Activated naive CD4-positive, alpha-beta T cell treated with anti-CD3 and anti-CD28 coated beads for 36 hours (primary cell): ENCODE results near the gene WNK2. TPM values are rescaled to one million over a fixed set of nuclear protein-coding genes. Genes with fewer than 3 reads are reported as not detected.

Experiments used
- CTCF ChIA-PET: fragments of 350-600 bp; sonication (Branson Sonifier 250); formaldehyde crosslinking; loops from one replicate; lab custom pipeline; 2021; ENCODE audit warnings: antibody characterized with exemption; lab: Charles Lee
- DNase-seq: peaks from one replicate; pipeline ENCODE4 v3.0.0-alpha.2; 2020
- H3K27ac Mint-ChIP-seq: one replicate; pipeline ENCODE4 v1.8.0; 2021; ENCODE audit warnings: mild to moderate bottlenecking, mixed read lengths
- H3K27me3 Mint-ChIP-seq: one replicate; pipeline ENCODE4 v1.8.0; 2021; ENCODE audit warnings: low read depth, mixed read lengths
- H3K36me3 Mint-ChIP-seq: one replicate; pipeline ENCODE4 v1.8.0; 2021; ENCODE audit warnings: low read depth, mixed read lengths
- H3K4me1 Mint-ChIP-seq: one replicate; pipeline ENCODE4 v1.8.0; 2021; ENCODE audit warnings: low read depth, mixed read lengths
- H3K4me3 Mint-ChIP-seq: one replicate; pipeline ENCODE4 v1.8.0; 2021; ENCODE audit warnings: mild to moderate bottlenecking, moderate library complexity, mixed read lengths
- H3K9me3 Mint-ChIP-seq: one replicate; pipeline ENCODE4 v1.8.0; 2021; ENCODE audit warnings: mixed read lengths
- intact Hi-C: fragments of 100-400 bp; cut with micrococcal nuclease; formaldehyde crosslinking; loops from one replicate; pipeline ENCODE4 v1.15.1; 2023
- total RNA-seq, 2 experiments: library from RNA; stranded (reverse); gene quantifications; one replicate each; pipeline ENCODE4 v1.2.3, GENCODE V29; 2021

WNK2 gene
- total RNA-seq, 2 experiments from 2014 or later, result 5.2 to 5.8 TPM

GRCh38 chr9:93231121-93231694 lies 47.3 kb downstream of the WNK2 start:
- peaks cover 2% of the 10 kb centered on the region for H3K4me1 Mint-ChIP-seq
- peaks cover 4% of the 10 kb centered on the region for H3K27me3 Mint-ChIP-seq
- H3K4me3 Mint-ChIP-seq, result no peak overlapping the region
- no peaks in the 10 kb centered on the region for H3K36me3 Mint-ChIP-seq
- no peak overlapping the region for H3K27ac Mint-ChIP-seq
- H3K9me3 Mint-ChIP-seq, result no peaks in the 10 kb centered on the region
- CTCF ChIA-PET, result no interaction called here
- intact Hi-C loops, result no loop called here
- no peak for DNase-seq

GRCh38 chr9:93231716-93232115 lies 47.8 kb downstream of the WNK2 start:
- Mint-ChIP-seq H3K27ac (no peak overlapping the region), H3K36me3 (no peaks in the 10 kb centered on the region), H3K4me3 (no peak overlapping the region), H3K27me3 (peaks cover 4% of the 10 kb centered on the region), H3K4me1 (peaks cover 2% of the 10 kb centered on the region), H3K9me3 (no peaks in the 10 kb centered on the region)
- intact Hi-C loops, result no loop called here
- no peak for DNase-seq
- CTCF ChIA-PET, result no interaction called here

- H3K27me3 Mint-ChIP-seq, result peaks cover 4% of the 10 kb centered on the region
- intact Hi-C loops, result no loop called here
- DNase-seq, result no peak
- no peak overlapping the region for H3K27ac Mint-ChIP-seq
- no peak overlapping the region for H3K4me3 Mint-ChIP-seq
- CTCF ChIA-PET, result no interaction called here
- peaks cover 2% of the 10 kb centered on the region for H3K4me1 Mint-ChIP-seq
- H3K36me3 Mint-ChIP-seq, result no peaks in the 10 kb centered on the region
- H3K9me3 Mint-ChIP-seq, result peaks cover 4% of the 10 kb centered on the region
Measured at GRCh38 chr9:93232388-93232960, 48.5 kb downstream of the WNK2 start.

GRCh38 chr9:93233033-93233432 lies 49.1 kb downstream of the WNK2 start:
- H3K4me1 Mint-ChIP-seq, result peaks cover 3% of the 10 kb centered on the region
- H3K36me3 Mint-ChIP-seq, result no peaks in the 10 kb centered on the region
- intact Hi-C loops, result no loop called here
- CTCF ChIA-PET, result interaction anchor here (0.6 to 0.7 kb wide), 2 partner anchors 124 to 176 kb away, joined by 3 to 5 read pairs; no protein-coding TSS in a partner anchor
- no peak for DNase-seq
- H3K9me3 Mint-ChIP-seq, result peaks cover 8% of the 10 kb centered on the region
- H3K27me3 Mint-ChIP-seq, result peaks cover 4% of the 10 kb centered on the region
- H3K4me3 Mint-ChIP-seq, result no peak overlapping the region
- no peak overlapping the region for H3K27ac Mint-ChIP-seq

GRCh38 chr9:93234600-93234999 lies 50.7 kb downstream of the WNK2 start:
- peaks cover 4% of the 10 kb centered on the region for H3K27me3 Mint-ChIP-seq
- CTCF ChIA-PET, result interaction anchor here (0.9 kb wide), 1 partner anchor 126 kb away, joined by 3 read pairs; no protein-coding TSS in a partner anchor
- no peak for DNase-seq
- peaks cover 3% of the 10 kb centered on the region for H3K4me1 Mint-ChIP-seq
- H3K27ac Mint-ChIP-seq, result no peak overlapping the region
- H3K4me3 Mint-ChIP-seq, result no peak overlapping the region
- intact Hi-C loops, result no loop called here
- no peaks in the 10 kb centered on the region for H3K36me3 Mint-ChIP-seq
- H3K9me3 Mint-ChIP-seq, result peaks cover 8% of the 10 kb centered on the region

GRCh38 chr9:93235300-93235960 lies 51.5 kb downstream of the WNK2 start:
- intact Hi-C loops, result no loop called here
- no peak overlapping the region for H3K27ac Mint-ChIP-seq
- H3K4me3 Mint-ChIP-seq, result no peak overlapping the region
- H3K36me3 Mint-ChIP-seq, result no peaks in the 10 kb centered on the region
- H3K27me3 Mint-ChIP-seq, result peaks cover 4% of the 10 kb centered on the region
- no peak for DNase-seq
- peaks cover 8% of the 10 kb centered on the region for H3K9me3 Mint-ChIP-seq
- CTCF ChIA-PET, result interaction anchor here (0.9 kb wide), 1 partner anchor 127 kb away, joined by 3 read pairs; no protein-coding TSS in a partner anchor
- H3K4me1 Mint-ChIP-seq, result peaks cover 3% of the 10 kb centered on the region

GRCh38 chr9:93236541-93237206 lies 52.7 kb downstream of the WNK2 start:
- Mint-ChIP-seq H3K4me1 (peaks cover 1% of the 10 kb centered on the region), H3K36me3 (no peaks in the 10 kb centered on the region), H3K9me3 (peaks cover 8% of the 10 kb centered on the region), H3K27me3 (no peaks in the 10 kb centered on the region), H3K27ac (no peak overlapping the region), H3K4me3 (no peak overlapping the region)
- intact Hi-C loops, result no loop called here
- no peak for DNase-seq
- CTCF ChIA-PET, result no interaction called here

GRCh38 chr9:93237540-93237939 lies 53.6 kb downstream of the WNK2 start:
- no peak overlapping the region for H3K4me3 Mint-ChIP-seq
- intact Hi-C loops, result no loop called here
- no peaks in the 10 kb centered on the region for H3K36me3 Mint-ChIP-seq
- H3K4me1 Mint-ChIP-seq, result peaks cover 1% of the 10 kb centered on the region
- no peak for DNase-seq
- no peak overlapping the region for H3K27ac Mint-ChIP-seq
- H3K9me3 Mint-ChIP-seq, result peaks cover 8% of the 10 kb centered on the region
- CTCF ChIA-PET, result interaction anchor here (1.0 kb wide), 1 partner anchor 129 kb away, joined by 3 read pairs; no protein-coding TSS in a partner anchor
- no peaks in the 10 kb centered on the region for H3K27me3 Mint-ChIP-seq

- Mint-ChIP-seq H3K9me3 (peaks cover 8% of the 10 kb centered on the region), H3K4me3 (no peak overlapping the region), H3K36me3 (no peaks in the 10 kb centered on the region), H3K27me3 (no peaks in the 10 kb centered on the region), H3K27ac (no peak overlapping the region), H3K4me1 (peaks cover 1% of the 10 kb centered on the region)
- CTCF ChIA-PET, result no interaction called here
- intact Hi-C loops, result no loop called here
- DNase-seq, result no peak
Measured at GRCh38 chr9:93238953-93239925, 55.3 kb downstream of the WNK2 start.

GRCh38 chr9:93240891-93241334 lies 57.0 kb downstream of the WNK2 start:
- Mint-ChIP-seq H3K4me3 (no peak overlapping the region), H3K4me1 (peaks cover 1% of the 10 kb centered on the region), H3K36me3 (no peaks in the 10 kb centered on the region), H3K9me3 (peaks cover 8% of the 10 kb centered on the region), H3K27ac (no peak overlapping the region), H3K27me3 (no peaks in the 10 kb centered on the region)
- intact Hi-C loops, result no loop called here
- CTCF ChIA-PET, result no interaction called here
- DNase-seq, result no peak

- no peaks in the 10 kb centered on the region for H3K27me3 Mint-ChIP-seq
- no peak overlapping the region for H3K27ac Mint-ChIP-seq
- CTCF ChIA-PET, result no interaction called here
- no peak overlapping the region for H3K4me3 Mint-ChIP-seq
- no peak for DNase-seq
- no peaks in the 10 kb centered on the region for H3K36me3 Mint-ChIP-seq
- no peaks in the 10 kb centered on the region for H3K9me3 Mint-ChIP-seq
- intact Hi-C loops, result no loop called here
- no peaks in the 10 kb centered on the region for H3K4me1 Mint-ChIP-seq
Measured at GRCh38 chr9:93243112-93243511, 59.2 kb downstream of the WNK2 start.
